GM12878 (cell line): Measurements from ENCODE around the gene RERE. TPM values are rescaled to one million over a fixed set of nuclear protein-coding genes. Genes with fewer than 3 reads are reported as not detected.

ENCODE experiments used
- ATAC-seq: fragments of 200-7000 bp; cut with Tn5 transposase; 3 replicates; pipeline ENCODE4 v1.9.1; 2020; ENCODE audit warnings: mild to moderate bottlenecking, moderate library complexity
- BruUV-seq: library from RNA; stranded (reverse); fragments of 400-500 nt; replicated peaks from 2 replicates; lab custom pipeline; 2021; lab: Mats Ljungman, UMichigan
- CTCF ChIA-PET: fragments of 300-600 bp; sonication (Branson Sonifier 250); formaldehyde crosslinking; extraction: SDS; loops from one replicate; lab custom pipeline; 2021; ENCODE audit warnings: inconsistent platforms; lab: Yijun Ruan, JAX
- POLR2A ChIA-PET: fragments of 350-600 bp; formaldehyde crosslinking; extraction: SDS; loops from one replicate; lab custom pipeline; 2021; ENCODE audit warnings: inconsistent platforms; lab: Charles Lee
- RAD21 ChIA-PET: fragments of 300-600 bp; sonication (Branson Sonifier 250); formaldehyde crosslinking; loops from one replicate; lab custom pipeline; 2023; ENCODE audit warnings: antibody characterized with exemption; ENCODE audit not compliant: unreplicated experiment; lab: Charles Lee
- SMC1A ChIA-PET: fragments of 300-600 bp; sonication (Branson Sonifier 250); formaldehyde crosslinking; loops from one replicate; lab custom pipeline; 2023; ENCODE audit not compliant: unreplicated experiment, uncharacterized antibody; lab: Charles Lee
- DNase-seq: peaks from one replicate; pipeline ENCODE4 v3.0.0-alpha.2; 2011; ENCODE audit warnings: low read depth, low spot score
- FAIRE-seq: peaks from 3 replicates; lab custom pipeline; 2011; peaks lifted over from hg19 to GRCh38; lab: Jason Lieb, UNC
- H2AFZ ChIP-seq: 2 replicates; pipeline ENCODE4 v1.6.0; 2011; ENCODE audit warnings: low read depth, low read length, control low read depth; ENCODE audit not compliant: control insufficient read depth
- H3K27ac ChIP-seq: 2 replicates; pipeline ENCODE4 v1.5.1; 2011; ENCODE audit warnings: control low read depth; ENCODE audit not compliant: control insufficient read depth, insufficient read depth
- H3K27me3 ChIP-seq, 2 experiments: replicated peaks in 1 of 2; 2 replicates each; pipeline versions ENCODE4 v1.6.0 to v1.6.1; 2011; ENCODE audit warnings: low read length in 1 of 2; ENCODE audit not compliant: control insufficient read depth in 2 of 2, insufficient read depth in 2 of 2
- H3K36me3 ChIP-seq, 2 experiments: 2 replicates each; pipeline ENCODE4 v1.5.1; 2011; ENCODE audit warnings: low read length in 1 of 2; ENCODE audit not compliant: control insufficient read depth in 2 of 2, insufficient read depth in 2 of 2
- H3K4me1 ChIP-seq: 2 replicates; pipeline ENCODE4 v1.6.1; 2011; ENCODE audit warnings: mild to moderate bottlenecking, low read length, moderate library complexity, mixed read lengths; ENCODE audit not compliant: control insufficient read depth, insufficient read depth
- H3K4me2 ChIP-seq: 2 replicates; pipeline ENCODE4 v1.6.0; 2011; ENCODE audit warnings: control low read depth; ENCODE audit not compliant: control insufficient read depth, insufficient read depth
- H3K4me3 ChIP-seq: fragments of 200-600 bp; sonication (generic); 2 replicates; pipeline ENCODE4 v1.5.1; 2016
- H3K79me2 ChIP-seq: 2 replicates; pipeline ENCODE4 v1.6.0; 2011; ENCODE audit warnings: low read length; ENCODE audit not compliant: control insufficient read depth, insufficient read depth
- H3K9ac ChIP-seq: 2 replicates; pipeline ENCODE4 v1.8.0; 2011; ENCODE audit warnings: low read length, control low read depth, mixed read lengths; ENCODE audit not compliant: control insufficient read depth, insufficient read depth
- H3K9me3 ChIP-seq: replicated peaks from 3 replicates; pipeline ENCODE4 v1.5.1; 2011; ENCODE audit warnings: mild to moderate bottlenecking, low read length; ENCODE audit not compliant: control insufficient read depth, insufficient read depth
- H4K20me1 ChIP-seq: 2 replicates; pipeline ENCODE4 v1.6.0; 2011; ENCODE audit not compliant: control insufficient read depth, insufficient read depth
- BACH1 ChIP-seq: fragments of 450-650 bp; IDR thresholded peaks from 2 replicates; pipeline ENCODE4 v1.6.1; 2017; ENCODE audit warnings: mild to moderate bottlenecking, borderline replicate concordance
- BCL11A ChIP-seq: IDR thresholded peaks from 2 replicates; pipeline ENCODE4 v1.6.1; 2011; ENCODE audit warnings: low read depth, low read length
- HCFC1 ChIP-seq: fragments of 150-350 bp; IDR thresholded peaks from 2 replicates; pipeline ENCODE4 v1.6.1; 2014; ENCODE audit warnings: low read length
- KDM1A ChIP-seq: fragments of 200-600 bp; sonication (generic); IDR thresholded peaks from 2 replicates; pipeline ENCODE4 v1.6.1; 2016; ENCODE audit warnings: borderline replicate concordance
- MXI1 ChIP-seq: fragments of 150-350 bp; IDR thresholded peaks from 2 replicates; pipeline ENCODE4 v1.6.1; 2011; ENCODE audit warnings: low read depth, mild to moderate bottlenecking, inconsistent platforms, low read length, improper control_type of control experiment
- RCOR1 ChIP-seq: conservative IDR thresholded peaks from 2 replicates; pipeline ENCODE4 v1.6.1; 2012; ENCODE audit warnings: low read depth, low read length, improper control_type of control experiment
- SMC3 ChIP-seq: IDR thresholded peaks from 2 replicates; pipeline ENCODE4 v1.6.1; 2011; ENCODE audit warnings: low read length, improper control_type of control experiment, borderline replicate concordance
- WGBS: methylation state at CpG from one replicate; pipeline ENCODE4 v1.1.6; 2016; ENCODE audit warnings: low lambda C conversion rate; ENCODE audit not compliant: insufficient replicate concordance, insufficient coverage; ENCODE audit errors: missing lambda C conversion rate; 5-methylcytosine and 5-hydroxymethylcytosine counted together
- in situ Hi-C: fragments of 300-500 bp; cut with MboI; formaldehyde crosslinking; loops from 9 replicates; pipeline ENCODE4 v1.14.3; 2018; ENCODE audit warnings: mixed read lengths
- intact Hi-C: fragments of 100-400 bp; cut with micrococcal nuclease; formaldehyde crosslinking; loops from one replicate; pipeline ENCODE4 v1.14.2; 2022; ENCODE audit not compliant: unreplicated experiment
- polyA plus RNA-seq, 11 experiments: library from polyadenylated mRNA; depleted of rRNA in 4 of 11; unstranded in 6 of 11; stranded (reverse) in 5 of 11; fragments of >200 nt; fragmentation: Nextera tagmentation in 4 of 11; fragmentation: Illumina TruSeq in 1 of 11; extraction: Ambion mirVana in 4 of 11; extraction: Trizol in 1 of 11; gene quantifications; 1 replicate in 1 of 11; 2 replicates in 10 of 11; pipeline versions ENCODE4 v1.2.1 to v1.2.3, GENCODE V29; 2011 to 2016; ENCODE audit warnings: inconsistent platforms in 2 of 11, missing spikeins in 2 of 11, low read depth in 1 of 11
- total RNA-seq, 4 experiments: library from RNA; depleted of rRNA in 3 of 4; stranded (reverse); fragments of >200 nt in 3 of 4; fragmentation: Illumina TruSeq in 1 of 4; extraction: Trizol in 1 of 4; gene quantifications; 2 replicates each; pipeline versions ENCODE4 v1.2.1 to v1.2.3, GENCODE V29; 2013 to 2021
- TF ChIP-seq, protein P1 (sequence below): fragments of 150-350 bp; IDR thresholded peaks from 2 replicates; pipeline ENCODE4 v1.6.1; 2014; ENCODE audit warnings: mild to moderate bottlenecking, low read depth, low read length
- TF ChIP-seq, protein P2 (sequence below): IDR thresholded peaks from 2 replicates; pipeline ENCODE4 v1.6.1; 2012; ENCODE audit warnings: mild to moderate bottlenecking, low read depth, low read length
- TF ChIP-seq, protein P3 (sequence below): IDR thresholded peaks from 2 replicates; pipeline ENCODE4 v1.6.1; 2012; ENCODE audit warnings: low read depth, low read length, improper control_type of control experiment

Gene RERE
- total and polyA plus RNA-seq, 10 of the 15 experiments (the other 5 are each of a cell fraction or from before 2014, with no cell fraction given) = 5.2 to 60.5 (median 20.2) TPM

DNA sequence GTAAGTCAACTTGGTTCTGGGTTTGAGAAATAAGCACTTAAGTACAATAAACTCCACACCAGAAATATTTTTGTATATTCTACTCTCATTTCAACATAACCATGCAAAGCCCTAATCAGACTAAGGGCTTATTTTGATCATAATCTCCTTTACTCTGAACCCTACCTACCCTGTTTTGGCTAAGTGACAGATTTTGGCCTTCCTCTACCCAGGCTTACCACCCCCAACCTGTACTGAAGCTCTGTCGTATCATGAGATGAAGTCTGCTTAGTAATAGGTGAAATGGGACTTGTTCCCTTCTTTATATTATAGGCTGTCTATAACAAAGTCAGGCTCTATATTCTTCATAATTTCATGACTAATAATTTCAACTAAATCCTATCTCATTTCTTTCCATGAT, 135.5 kb downstream of the RERE start:
- WGBS = 100% methylated on average over 1 of the region's 1 CpG
- in situ Hi-C loops = no loop called here
- SMC1A ChIA-PET = interaction anchor here (1.0 to 12.1 kb wide), 11 partner anchors 8 to 121 kb away, joined by 3 to 154 read pairs (median 8); no protein-coding TSS in a partner anchor
- TF ChIP-seq BCL11A = no peak
- no peak for TF ChIP-seq KDM1A
- TF ChIP-seq SMC3 = no peak
- TF ChIP-seq HCFC1 = no peak
- TF ChIP-seq, protein P1, sequence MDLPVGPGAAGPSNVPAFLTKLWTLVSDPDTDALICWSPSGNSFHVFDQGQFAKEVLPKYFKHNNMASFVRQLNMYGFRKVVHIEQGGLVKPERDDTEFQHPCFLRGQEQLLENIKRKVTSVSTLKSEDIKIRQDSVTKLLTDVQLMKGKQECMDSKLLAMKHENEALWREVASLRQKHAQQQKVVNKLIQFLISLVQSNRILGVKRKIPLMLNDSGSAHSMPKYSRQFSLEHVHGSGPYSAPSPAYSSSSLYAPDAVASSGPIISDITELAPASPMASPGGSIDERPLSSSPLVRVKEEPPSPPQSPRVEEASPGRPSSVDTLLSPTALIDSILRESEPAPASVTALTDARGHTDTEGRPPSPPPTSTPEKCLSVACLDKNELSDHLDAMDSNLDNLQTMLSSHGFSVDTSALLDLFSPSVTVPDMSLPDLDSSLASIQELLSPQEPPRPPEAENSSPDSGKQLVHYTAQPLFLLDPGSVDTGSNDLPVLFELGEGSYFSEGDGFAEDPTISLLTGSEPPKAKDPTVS = no peak
- TF ChIP-seq, protein P2, sequence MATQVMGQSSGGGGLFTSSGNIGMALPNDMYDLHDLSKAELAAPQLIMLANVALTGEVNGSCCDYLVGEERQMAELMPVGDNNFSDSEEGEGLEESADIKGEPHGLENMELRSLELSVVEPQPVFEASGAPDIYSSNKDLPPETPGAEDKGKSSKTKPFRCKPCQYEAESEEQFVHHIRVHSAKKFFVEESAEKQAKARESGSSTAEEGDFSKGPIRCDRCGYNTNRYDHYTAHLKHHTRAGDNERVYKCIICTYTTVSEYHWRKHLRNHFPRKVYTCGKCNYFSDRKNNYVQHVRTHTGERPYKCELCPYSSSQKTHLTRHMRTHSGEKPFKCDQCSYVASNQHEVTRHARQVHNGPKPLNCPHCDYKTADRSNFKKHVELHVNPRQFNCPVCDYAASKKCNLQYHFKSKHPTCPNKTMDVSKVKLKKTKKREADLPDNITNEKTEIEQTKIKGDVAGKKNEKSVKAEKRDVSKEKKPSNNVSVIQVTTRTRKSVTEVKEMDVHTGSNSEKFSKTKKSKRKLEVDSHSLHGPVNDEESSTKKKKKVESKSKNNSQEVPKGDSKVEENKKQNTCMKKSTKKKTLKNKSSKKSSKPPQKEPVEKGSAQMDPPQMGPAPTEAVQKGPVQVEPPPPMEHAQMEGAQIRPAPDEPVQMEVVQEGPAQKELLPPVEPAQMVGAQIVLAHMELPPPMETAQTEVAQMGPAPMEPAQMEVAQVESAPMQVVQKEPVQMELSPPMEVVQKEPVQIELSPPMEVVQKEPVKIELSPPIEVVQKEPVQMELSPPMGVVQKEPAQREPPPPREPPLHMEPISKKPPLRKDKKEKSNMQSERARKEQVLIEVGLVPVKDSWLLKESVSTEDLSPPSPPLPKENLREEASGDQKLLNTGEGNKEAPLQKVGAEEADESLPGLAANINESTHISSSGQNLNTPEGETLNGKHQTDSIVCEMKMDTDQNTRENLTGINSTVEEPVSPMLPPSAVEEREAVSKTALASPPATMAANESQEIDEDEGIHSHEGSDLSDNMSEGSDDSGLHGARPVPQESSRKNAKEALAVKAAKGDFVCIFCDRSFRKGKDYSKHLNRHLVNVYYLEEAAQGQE = no peak
- TF ChIP-seq RCOR1 = no peak
- TF ChIP-seq BACH1 = no peak
- no peak for TF ChIP-seq MXI1
- TF ChIP-seq, protein P3, sequence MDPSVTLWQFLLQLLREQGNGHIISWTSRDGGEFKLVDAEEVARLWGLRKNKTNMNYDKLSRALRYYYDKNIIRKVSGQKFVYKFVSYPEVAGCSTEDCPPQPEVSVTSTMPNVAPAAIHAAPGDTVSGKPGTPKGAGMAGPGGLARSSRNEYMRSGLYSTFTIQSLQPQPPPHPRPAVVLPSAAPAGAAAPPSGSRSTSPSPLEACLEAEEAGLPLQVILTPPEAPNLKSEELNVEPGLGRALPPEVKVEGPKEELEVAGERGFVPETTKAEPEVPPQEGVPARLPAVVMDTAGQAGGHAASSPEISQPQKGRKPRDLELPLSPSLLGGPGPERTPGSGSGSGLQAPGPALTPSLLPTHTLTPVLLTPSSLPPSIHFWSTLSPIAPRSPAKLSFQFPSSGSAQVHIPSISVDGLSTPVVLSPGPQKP = no peak
- no peaks in the 10 kb centered on the region for H3K36me3 ChIP-seq
- BruUV-seq = no TSS peak
- FAIRE-seq = no peak
- no peak overlapping the region for H3K27ac ChIP-seq
- ATAC-seq = peak; percentile 47
- RAD21 ChIA-PET = interaction anchor here (1.0 to 2.3 kb wide), 5 partner anchors 15 to 120 kb away, joined by 3 to 14 read pairs (median 4); no protein-coding TSS in a partner anchor
- no peaks in the 10 kb centered on the region for H3K9me3 ChIP-seq
- POLR2A ChIA-PET = interaction anchor here (1.3 kb wide), 1 partner anchor 19 kb away, joined by 6 read pairs; no protein-coding TSS in a partner anchor
- H2AFZ ChIP-seq = no peak overlapping the region
- no peak for DNase-seq
- H3K79me2 ChIP-seq = peaks cover 69% of the 10 kb centered on the region
- H3K27me3 ChIP-seq = no peaks in the 10 kb centered on the region
- peaks cover 4% of the 10 kb centered on the region; the same call in 1 of the 2 replicates for H3K4me1 ChIP-seq
- H4K20me1 ChIP-seq = no peaks in the 10 kb centered on the region
- intact Hi-C loops = no loop called here
- CTCF ChIA-PET = interaction anchor here (1.0 to 1.7 kb wide), 3 partner anchors 16 to 45 kb away, joined by 3 to 10 read pairs (median 7); no protein-coding TSS in a partner anchor
- H3K4me3 ChIP-seq = no peak overlapping the region
- no peak overlapping the region for H3K9ac ChIP-seq
- peak overlapping the region; percentile 69; the same call in 1 of the 2 replicates for H3K4me2 ChIP-seq
